IPS DF 19.7 (cell line): Measurements from ENCODE around the gene DYNC1I1.
"Not testable (repeated sequence)": the region's sequence is repeated elsewhere in the genome, so short reads cannot be mapped to it uniquely, and the experiment has no call there.

Experiments used
- DNase-seq: peaks from one replicate; pipeline ENCODE4 v3.0.0-alpha.2; 2013; ENCODE audit warnings: low read depth, low spot score

Gene DYNC1I1

DNA sequence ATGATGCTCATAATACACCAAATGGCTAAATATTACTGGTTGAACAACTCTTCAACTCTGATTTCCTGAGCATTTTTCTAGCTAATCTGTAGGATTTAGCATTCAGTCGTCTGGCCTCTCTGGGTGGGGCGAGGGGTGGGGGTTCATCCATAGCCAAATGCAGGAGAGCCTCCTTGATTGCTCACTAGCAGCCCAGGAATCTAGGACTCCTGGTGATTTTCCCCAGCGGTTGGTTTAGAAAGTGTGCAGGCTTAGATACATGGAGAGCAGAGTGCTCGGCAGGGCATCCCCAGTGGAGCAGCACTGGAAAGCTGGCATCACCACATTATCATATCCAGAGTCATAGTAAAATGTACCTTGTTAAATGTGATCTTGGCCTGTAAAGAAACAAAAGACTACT is 136.1 kb downstream of the DYNC1I1 start:
- DNase-seq = no peak

DNA sequence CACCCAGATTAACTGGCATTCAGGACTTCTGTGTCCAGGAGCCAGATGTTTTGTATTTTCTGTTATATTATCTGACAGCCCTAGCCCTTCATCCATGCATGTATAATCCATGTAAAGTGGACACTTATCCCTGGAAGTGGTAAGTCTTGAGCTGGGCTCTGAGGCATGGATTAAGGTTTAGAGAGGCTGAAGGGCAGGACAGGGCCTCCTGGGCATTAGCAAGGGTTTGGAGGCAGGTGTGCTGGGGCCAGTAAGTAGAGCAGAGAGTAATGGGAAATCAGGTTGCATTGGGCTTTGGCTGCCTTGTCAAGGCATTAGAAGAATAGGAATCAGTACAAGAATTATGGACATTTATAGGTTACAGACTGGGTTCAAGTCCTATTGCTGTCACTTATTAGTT is 138.0 kb downstream of the DYNC1I1 start:
- DNase-seq = no peak

DNA sequence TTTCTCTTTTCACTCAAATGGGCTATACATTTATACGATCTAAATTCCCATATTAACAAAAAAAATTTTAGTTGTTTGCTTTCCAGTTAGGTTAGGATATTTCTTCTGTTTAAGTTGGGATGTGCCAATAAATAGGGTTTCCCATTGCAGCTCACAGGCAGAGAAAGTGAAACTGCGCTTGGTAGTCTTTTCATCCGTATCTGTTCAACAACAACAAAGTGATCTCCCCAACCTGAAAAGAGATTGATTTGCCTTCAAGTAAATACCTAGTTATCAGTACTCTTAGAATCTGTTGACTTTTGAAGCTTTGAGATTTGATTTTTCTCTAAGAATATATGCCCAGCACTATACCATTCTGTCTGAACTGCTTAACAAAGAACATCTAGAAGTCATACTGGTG is 143.4 kb downstream of the DYNC1I1 start:
- DNase-seq = no peak

DNA sequence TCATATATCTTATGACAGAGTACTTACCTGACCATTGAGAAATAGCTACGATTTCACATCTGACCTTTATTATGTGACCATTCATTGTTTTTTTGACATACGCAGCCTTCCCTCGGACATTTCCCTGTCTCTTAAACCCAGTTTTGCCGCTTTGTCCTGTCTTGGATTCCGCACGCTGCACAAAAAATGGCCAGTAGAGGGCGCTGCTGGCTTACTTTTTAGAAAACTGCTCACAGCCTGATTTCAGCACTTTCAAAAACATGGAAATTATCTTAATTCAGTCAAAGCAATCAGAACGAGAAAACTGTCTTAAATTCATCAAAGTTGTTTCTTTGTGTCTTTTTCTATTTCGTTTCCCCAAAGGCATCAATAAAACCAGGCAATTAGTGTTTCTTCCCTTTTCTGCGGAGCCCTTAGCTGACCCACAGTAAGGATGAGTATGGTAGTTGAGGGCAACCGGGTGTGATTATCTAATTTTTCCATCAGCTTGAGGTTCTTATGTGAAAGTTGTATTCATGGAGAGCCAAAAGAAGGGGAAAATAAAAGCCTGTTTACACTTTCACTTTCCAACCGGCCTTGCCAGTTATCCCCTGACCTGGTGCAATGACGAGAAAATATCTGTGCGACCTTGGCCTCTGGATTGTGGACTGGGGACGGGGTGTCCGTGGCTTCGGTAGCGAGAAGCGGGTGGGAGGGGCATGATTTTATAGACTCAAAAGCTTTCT is 144.4 kb downstream of the DYNC1I1 start:
- no peak for DNase-seq

DNA sequence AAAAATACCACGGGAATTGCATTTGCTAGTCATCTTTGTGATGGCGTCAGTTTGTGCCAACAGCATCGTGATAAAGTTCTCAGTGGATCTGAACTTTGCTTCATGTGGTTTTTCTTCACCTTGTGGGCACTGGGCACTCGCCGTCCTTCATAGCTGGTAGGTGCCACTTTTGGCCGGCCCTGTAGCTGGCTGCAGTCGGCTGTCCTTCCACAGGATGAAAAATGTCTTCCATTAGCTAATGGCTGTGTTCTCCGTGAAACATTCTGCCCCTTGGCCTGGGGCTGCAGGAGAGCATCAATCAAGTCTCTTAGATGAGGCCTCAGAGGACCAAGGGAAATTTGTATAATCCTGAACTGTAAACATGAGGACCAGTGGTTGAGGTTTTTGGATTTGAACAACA is 145.3 kb downstream of the DYNC1I1 start:
- no peak for DNase-seq

DNA sequence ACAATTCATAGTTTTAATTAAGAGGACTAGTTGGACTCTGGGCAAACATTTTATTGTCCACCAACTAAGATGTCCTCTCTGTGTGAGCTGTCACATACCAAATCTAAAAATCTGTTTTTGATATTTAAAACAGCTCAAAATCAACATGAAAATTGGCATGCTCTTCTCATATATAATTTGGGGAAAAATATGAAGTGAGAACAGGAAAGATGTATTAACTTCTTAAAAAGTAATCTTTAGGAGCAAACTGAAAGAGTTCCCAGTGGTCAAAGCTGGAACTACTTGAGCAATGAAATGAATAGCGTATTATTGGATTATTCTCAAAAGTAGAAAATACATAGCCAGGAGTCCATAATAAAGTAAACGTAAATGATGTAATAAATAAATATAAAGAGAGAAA is 147.2 kb downstream of the DYNC1I1 start:
- DNase-seq = no peak

DNA sequence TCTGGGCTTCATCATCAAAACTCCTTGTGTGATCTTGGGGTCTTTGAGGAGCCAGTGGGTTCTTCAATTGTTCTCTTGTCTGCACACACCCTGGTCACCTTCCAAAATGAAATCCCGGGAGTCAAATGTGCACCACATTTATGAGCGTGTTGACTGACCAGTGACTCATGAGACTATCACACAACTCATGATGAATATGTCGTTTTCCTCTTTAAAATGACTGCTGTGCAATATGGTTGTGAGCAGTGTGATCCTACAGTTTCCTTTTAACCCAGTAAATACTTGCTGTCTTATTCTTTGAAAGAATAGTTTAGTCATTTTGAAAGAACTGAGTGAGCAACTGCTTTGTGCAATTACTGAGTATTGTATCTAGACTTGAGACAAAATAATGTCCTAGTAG is 149.2 kb downstream of the DYNC1I1 start:
- no peak for DNase-seq

DNA sequence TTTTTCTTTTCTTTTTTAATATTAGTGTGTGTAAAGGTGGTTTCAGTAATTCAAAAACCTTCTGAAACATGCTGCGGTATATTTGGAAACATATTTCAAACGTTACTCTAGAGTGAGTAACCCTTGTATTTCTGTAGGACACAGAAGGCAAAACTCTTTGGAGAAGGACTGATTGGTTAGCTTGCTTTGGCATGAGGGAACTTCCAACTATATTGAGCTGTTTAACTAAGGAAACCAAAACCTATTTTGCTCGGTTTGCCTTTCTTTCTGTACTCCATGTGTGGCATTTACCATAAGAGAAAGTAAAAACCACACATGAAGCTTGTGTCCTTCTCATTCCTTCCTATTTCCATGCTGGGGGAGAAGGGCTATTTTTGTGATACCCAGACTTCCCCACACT is 149.8 kb downstream of the DYNC1I1 start:
- no peak for DNase-seq

DNA sequence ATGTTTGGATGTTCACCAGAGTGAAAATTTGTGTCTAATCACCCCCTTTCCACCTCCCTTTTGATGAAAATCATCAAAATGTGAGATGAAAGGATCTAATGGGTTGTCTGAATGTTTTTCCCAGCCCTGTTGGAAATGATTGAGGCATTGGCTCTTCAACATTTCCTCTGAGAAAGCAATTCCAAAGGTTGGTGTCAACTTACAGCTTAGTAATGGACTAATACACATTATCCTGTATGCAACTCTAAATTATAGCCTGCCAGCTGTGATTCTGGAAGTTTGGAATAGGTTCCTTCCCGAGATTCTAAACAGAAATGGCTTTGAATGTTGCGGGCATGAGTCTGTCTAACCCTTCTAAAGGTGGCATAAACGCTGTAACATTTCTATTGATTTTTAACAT is 152.9 kb downstream of the DYNC1I1 start:
- no peak for DNase-seq

DNA sequence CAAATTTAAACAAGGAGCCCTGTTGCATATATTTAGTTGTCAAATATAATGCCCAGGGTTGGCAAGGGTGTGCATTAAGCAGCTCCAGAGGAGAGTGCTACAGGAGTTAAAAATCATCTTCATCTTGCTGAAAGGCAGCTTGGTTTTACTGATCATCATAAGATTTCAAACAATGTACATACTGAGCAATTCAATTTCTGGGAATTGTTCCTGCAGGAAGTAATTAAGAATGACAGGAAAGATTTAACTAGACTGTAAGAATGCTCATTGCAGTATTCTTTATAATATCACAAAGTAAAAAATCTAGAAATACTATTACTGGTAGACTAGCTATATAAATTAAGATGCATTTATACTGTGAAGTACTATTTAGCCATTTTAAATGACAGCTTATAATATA is 153.6 kb downstream of the DYNC1I1 start:
- no peak for DNase-seq

DNA sequence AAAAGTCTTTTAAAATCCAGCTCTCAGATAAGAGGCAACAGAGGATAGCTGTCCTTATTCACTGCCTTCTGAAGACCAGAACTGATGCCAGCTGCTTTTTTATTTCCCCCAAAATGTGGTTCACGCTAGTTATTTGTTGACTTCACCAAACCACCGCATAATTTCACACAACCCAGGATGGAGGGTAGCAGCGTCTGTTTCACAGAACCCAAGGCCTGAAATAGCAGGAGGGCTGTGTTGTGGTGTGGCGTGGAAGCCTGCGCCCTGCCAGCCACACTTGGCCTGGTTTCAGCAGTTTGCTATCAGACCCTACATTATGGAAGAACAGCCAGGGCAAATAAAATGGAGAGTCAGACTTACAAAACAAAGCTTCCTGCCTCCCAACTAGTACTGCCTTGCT is 155.4 kb downstream of the DYNC1I1 start:
- DNase-seq = no peak

DNA sequence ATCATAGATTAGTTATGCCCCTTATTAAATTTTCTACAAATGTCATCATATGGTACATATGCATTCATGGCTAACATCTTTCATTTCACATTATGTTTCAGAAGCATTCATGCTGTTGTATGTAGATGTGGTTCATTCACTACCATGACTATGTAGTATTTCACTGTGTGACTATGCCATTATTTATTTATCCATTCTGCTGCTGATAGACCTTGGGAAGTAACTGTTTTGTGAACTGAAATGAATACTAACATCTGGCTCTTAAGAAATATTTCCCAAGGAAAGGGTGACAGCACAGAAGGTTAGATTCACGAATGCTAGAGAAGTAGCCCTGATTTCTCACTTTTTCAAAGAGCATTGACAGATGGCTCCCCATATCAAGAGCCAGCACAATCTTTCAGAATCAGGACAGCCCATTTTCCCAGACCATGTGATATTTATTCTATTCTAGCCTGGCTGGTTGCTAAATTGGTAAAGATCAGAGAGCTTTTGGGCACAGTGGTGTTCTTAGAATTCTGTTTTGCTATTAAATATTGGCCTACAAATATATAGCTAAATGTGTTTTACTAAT is 157.4 kb downstream of the DYNC1I1 start:
- no peak for DNase-seq

DNA sequence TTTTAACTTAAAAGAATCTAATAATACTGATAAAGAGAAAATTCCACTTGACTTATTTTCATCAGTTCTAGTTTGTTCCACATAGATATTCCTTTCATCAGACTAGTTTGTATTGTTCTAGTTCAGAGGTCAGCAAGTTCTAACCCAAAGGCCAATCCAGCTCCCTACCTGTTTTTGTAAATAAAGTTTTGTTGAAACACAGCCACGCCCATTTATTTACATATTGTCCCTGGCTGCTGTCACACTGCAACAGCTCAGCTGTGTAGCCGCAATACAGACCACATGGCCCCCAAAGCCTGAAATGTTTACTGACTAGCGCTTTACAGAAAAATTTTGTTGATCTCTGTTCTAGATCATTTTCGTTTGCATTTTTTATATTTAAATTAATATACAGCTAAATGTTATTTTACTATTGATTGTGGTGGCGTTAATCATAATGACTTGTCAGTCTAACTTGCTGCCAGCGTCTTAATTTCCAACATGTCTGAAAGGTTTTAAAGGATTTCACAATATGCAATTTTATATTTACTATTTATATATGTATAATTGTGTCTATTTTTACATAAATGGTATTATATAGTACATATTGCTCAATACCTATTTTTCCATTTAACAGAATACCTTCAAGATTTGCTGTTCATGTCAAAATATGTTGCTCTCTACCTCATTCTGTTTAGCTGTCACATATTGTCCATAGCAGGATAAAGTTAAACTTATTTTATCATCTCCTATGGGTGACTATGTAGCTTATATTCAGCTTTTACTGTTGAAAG is 159.3 kb downstream of the DYNC1I1 start:
- no peak for DNase-seq

DNA sequence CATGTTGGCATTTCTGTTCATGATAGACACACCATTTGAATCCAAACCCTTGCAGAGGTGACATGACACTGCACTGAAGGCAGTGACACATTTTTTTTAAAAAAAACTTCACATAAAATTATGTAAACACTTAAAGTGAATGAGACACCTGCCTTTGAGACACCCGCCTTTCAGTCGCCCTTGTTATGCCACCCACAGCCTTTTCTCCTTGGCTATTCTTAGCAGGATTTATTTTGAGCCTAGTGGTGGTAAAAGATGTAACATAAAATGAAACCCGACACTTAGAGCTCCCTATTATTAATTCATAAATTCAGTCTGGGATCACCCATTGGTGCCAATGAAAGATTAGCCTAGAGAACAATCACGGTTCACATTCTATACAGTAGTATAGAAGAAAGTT is 161.3 kb downstream of the DYNC1I1 start:
- DNase-seq = no peak

DNA sequence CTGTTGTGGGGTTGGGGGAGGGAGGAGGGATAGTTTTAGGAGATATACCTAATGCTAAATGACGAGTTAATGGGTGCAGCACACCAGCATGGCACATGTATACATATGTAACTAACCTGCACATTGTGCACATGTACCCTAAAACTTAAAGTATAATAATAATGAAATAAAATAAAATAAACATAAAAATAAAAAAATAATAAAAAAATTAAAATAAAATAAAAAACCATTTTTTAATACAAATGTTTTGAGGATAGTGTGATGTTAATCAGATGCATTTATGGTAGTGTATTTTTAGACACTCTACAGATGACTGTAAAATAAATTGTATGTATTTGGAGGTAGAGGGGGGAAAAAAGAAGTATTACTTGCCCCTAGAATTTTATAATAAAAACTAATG is 172.5 kb downstream of the DYNC1I1 start:
- DNase-seq = not testable (repeated sequence)

DNA sequence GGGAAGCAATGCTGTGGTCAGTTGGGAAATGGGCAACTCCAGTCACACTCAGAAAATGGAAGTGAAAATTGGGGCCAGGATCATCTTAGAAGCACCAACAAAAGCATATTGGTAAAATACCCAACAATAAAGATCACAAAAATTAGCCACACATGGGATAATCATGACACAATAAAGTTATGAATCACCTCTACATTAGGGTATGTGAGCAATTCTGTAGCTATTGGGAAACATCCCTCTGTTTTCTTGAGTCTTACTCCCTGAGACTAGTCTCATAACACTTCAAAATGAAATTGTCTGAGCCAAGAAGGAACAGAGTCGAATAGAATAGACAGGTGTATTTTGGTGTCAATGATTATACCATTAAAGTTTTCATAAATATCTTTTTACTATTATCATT is 178.3 kb downstream of the DYNC1I1 start:
- DNase-seq = no peak

DNA sequence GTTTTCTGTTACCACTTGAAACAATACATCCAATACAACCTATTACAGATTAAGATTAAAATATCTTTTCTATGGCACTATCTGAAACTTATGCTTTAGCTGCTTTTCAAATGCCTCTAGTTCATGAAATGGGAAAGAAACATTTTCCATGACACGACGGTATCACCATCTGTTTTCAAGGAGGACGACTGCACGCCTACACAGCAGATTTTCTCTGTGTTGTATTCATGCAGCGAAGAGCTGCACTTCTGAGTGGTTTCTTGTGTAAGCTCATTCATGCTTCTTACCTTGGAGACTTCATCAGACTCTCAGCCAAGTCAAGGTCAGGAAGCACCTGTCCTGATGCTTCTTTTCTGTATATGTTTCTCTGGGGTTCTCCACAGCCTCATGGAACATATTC is 179.2 kb downstream of the DYNC1I1 start:
- no peak for DNase-seq

DNA sequence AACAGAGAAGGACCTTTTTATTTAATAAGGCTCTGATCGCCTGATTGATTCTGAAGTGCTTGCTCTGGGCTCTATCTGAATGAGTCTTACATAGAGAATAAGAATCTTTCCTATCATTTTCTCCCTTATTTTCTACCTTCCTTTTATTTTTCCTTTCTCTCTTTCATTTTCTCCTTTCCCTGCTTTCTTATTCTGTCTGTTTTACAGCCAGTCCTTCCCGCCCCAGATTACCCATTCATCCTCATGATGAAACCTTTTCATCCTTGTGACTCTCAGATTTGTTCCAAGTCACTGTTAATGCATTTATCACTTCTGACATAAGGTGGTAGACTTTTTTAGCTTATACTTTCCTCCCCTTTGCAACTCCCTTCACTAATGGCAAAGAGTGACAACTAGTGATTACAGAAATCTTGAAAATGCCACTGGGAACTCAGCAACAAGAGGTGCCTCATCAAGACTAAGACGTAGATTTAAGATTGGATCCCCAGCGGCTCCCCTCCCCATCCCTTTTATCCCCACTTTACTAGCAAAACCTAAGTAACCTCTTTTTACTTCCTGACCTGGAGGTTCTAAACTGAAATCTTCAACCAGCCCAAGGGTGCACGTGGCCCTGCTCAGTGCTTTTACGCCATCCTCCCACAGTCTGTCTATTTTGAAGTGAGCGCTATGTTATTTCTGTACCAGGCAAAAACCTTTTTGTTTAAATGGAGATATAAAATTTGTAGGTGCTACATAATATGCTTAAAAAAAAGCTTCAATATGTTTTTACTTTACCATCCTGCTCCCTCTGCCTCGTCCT is 179.8 kb downstream of the DYNC1I1 start:
- no peak for DNase-seq

DNA sequence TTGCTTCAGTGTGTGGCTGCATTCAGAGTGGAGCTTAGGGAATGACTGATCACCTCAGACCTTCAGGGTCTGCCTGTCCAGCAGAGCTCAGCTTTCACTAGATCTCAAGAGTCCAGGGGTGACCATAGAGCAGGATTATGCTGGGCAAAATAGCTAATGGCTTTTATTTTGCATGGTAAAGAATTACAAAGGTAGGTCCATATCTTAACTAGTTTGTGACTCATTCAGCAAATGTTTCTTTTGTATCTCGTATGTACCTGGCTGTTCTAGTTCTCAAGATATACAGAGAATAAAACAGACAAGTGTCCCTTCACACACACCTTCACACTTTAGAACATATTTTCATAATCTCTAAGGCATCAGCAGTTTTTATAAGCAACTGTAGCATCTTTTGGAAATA is 180.5 kb downstream of the DYNC1I1 start:
- no peak for DNase-seq

DNA sequence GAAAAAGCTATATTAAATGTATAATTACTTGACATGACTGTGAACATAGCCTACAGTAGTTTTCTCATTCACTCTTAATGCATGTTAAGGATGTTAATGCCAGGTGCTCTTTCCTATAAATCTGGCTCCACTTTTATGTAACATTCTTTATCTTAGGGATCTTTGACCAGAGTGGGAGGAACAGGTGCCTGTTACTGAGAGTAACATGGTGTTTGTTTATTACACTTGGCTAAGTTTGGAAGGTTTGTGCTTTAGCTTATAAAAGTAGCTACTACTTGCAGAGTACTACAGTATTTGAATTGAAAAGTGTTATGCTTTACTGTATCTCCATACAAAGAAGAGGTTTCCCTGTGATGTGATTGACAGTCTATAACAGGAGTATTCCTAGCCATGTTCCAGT is 183.4 kb downstream of the DYNC1I1 start:
- DNase-seq = no peak

DNA sequence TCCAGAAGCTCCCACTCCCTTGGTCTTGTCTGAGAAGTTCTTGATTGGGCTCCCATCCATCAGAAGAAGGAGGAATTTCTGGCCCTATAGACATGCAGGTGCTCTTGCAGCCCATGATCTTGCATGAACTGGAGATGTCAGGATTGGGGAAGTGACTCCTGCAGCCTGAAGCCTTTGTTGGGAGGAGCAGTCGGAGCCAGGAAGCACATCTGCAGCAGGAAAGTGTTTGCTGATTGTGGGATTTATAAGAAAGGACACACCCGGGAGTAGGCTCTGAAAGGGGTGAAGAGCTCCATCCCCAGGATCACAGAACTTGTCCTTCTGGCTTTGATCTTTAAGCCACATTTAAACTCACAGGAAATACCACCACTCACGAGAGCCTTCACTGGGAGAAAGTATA is 185.2 kb downstream of the DYNC1I1 start:
- no peak for DNase-seq

DNA sequence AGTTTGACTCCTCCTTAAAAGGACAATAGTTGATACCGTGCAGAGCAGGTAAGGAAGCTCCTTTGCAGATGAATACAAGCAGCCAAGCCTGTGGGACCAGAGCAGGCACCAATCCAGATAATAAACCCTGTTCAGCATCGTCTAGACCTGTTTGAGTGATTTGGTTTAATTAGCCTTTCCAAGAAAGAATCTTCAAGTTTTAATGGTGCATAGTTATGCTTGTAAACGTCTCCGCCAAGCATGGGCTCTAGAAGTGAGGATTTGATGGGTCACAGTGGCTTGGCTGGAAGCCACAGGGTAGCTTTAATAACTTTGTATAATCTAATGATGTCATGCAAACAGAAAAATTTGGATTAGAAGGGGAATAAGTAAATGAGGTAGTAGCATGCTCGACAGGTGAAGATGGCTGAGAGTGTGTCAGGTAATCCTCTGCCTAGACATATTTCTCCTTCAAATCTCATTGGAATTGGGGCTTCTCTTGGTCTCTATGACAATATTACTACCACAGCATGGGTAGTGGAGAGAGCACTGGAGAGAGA is 188.4 kb downstream of the DYNC1I1 start:
- DNase-seq = no peak
